ENCODE measurements around the gene WNT2.
"Not testable (repeated sequence)": the region's sequence is repeated elsewhere in the genome, so short reads cannot be mapped to it uniquely, and the experiment has no call there.

Gene WNT2

DNA sequence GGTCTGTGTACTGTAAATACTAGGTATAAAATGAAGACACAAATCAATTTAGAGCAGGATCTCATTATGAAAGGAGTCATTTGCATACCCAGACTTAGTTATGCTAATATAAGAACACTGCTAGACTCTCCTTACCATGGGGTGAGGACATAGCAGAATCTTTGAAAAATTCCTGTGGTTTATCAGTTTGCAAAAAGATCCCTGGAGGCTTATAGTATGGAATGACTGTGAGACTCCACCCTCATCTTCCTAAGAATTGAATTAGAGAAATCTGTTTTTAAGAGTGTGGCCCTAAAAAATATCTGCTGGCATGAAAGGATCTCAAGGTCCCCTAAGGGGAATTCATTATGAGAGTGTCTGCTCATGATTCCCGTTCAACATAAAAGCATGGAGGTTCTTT is 63.2 kb downstream of the WNT2 start:
- DNase-seq, result no peak

GRCh38 chr7:117251687-117252086 is 71.2 kb downstream of the WNT2 start:
- DNase-seq, result no peak

DNA sequence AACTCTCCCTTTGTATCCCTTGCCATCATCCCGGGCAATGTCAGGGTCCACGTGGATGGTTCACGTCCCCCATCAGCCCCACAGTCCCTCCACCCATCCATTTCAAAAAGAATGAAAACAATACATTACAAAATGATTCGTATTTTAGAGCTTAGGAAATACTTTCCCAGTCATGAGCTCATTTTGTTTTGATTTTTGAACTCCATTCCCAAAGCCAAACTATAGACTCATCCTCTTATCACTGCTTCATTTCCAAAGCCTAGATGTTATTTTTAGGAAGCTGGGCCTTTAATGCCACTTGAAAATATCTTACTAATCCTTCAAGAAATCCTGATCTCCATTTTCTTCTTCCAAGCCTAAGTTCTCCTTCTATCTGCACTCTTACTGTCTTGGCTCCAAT is 72.1 kb downstream of the WNT2 start:
- DNase-seq, result no peak

DNA sequence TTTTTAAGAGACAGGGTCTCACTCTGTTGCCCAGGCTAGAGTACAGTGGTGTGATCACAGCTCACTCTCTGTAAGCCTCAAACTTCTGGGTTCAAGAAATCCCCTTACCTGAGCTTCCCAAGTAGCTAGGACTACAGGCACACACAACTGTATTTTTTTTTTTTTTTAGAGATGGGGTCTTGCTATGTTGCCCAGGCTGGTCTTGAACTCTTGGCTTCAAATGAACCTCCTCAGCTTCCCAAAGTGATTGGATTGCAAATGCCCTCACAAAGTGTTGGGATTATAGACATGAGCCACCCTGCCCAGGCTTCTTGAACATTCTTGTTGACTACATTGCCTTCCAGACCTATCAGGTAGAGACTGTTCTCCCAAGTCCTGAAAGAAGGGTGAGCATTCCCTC is 72.6 kb downstream of the WNT2 start:
- no peak for DNase-seq

- no peak for DNase-seq
Observed at GRCh38 chr7:117249696-117250095, 73.2 kb downstream of the WNT2 start.

DNA sequence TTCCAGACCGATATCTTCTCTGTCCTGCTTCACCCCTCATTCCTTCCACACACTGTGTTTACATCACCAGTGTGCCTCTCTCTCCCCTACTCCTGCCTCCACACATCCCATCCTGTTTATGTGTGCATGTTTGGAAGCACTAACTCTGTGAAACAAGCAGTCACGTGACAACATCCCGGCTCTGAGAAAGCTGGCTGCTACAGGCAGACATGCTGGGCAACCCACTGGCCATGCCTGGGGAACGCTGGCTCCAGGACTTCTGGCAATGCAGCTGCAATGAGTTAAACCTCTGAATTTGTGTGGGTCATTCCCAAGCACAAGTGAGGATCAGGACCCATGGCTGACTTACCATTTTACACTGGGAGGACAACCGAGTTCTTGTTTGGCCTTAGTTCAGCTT is 74.0 kb downstream of the WNT2 start:
- DNase-seq, result no peak

- DNase-seq, result no peak
Observed at GRCh38 chr7:117247809-117248208, 75.0 kb downstream of the WNT2 start.

DNA sequence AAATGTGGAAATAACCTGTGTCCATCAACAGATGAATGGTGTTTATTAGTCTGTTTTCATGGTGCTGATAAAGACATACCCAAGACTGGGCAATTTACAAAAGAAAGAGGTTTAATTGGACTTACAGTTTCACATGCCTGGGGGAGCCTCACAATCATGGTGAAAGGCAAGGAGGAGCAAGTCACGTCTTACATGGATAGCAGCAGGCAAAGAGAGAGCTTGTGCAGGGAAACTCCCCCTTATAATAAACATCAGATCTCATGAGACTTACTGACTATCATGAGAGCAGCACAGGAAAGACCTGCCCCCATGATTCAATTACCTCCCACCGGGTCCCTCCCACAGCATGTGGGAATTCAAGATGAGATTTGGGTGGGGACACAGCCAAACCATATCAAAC is 77.2 kb downstream of the WNT2 start:
- DNase-seq, result not testable (repeated sequence)

DNA sequence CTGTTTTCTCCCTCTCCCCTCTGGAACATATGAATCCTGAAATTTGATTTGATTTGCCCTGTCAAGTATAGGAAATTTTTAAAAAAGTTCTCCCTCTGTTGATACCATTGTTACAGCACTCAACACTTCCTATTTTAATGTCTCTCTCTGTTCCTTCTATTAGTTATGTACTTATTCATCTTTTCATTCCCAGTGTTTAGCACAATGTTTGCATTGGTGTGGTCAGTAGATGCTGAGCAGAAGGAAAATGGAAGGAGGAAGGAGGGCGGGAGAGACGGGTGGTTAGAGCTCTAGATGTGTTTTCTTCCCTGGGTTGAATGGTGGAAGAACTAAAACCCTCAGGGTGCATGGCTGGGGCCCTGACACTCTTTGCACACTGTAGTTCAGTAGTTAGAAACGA is 79.5 kb downstream of the WNT2 start:
- DNase-seq, result no peak

- DNase-seq, result no peak
Observed at GRCh38 chr7:117241088-117241487, 81.8 kb downstream of the WNT2 start.

DNA sequence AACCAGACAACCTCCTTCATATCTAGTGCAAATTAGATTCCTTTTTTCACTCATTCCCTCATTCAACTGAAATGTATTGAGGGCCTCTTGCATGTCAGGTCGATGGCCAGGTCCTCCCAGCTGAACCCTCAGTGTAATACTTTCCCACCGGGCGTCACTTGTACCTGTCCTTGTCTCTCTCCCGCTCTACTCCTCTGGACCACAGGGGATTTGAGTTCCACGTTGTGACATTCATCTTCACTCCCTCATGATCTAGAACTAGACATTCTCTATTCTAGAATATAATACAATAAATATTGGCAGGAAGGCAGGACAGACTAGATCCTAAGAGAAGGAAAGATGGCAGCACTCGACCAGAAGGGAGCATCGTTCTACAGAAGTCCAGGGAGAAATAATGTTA is 83.9 kb downstream of the WNT2 start:
- no peak for DNase-seq

- no peak for DNase-seq
Observed at GRCh38 chr7:117238472-117238871, 84.4 kb downstream of the WNT2 start.

DNA sequence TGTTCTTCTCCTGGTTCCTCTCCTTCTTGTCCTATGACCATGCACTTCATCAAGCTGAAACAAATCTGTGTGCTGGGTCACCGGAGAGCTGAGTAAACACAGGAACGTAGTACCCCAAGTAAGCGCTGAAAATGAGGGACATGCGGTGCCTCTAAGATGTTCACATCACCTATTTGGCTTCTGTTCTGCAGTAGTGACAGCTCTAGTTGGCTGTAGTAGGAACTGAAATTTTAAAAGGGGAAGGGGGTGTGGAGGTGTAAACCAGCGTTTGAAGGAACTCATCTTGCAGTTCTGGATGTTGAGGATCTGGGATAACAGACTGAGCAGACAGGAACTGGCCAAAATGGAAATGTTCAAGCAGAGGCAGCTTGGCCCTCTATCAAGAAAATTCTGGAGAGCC is 85.2 kb downstream of the WNT2 start:
- no peak for DNase-seq

- no peak for DNase-seq
Observed at GRCh38 chr7:117231047-117231359, 91.9 kb downstream of the WNT2 start.

DNA sequence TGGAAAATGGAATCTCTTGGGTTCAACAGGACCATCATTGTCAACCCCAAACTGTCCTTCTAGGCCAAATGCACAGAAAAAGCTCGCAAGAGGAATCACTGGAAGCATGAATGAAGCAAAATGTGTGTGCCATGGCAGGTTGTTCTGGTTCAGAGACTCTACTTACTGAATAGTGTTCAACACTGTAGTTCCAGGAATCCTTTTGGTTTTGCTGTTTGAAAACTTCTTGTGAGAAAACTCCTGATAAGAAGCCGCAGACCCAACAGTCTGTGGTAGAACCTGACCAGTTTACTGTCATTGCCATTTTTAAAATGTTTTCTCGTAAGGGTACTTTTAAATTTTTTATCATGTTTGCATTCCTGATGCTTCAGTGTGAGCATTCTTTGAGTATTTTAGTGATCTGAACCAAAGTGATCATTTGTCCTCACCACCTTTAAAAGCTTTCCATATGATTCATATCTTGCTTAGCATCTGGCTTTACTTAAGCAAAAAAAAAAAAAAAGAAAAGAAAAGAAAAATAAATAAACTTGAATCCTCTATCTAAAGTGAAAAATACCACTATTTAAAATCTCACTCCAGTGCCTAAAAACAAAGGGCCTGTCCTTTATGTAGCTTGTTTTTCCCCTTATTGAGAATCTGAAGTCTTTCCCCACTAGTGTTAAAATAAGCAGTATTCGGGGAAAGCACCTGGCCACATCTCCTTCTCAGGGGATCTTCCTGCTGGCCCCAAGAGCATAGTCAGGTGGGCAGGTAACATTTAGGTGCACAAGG is 92.4 kb downstream of the WNT2 start:
- DNase-seq, result no peak

DNA sequence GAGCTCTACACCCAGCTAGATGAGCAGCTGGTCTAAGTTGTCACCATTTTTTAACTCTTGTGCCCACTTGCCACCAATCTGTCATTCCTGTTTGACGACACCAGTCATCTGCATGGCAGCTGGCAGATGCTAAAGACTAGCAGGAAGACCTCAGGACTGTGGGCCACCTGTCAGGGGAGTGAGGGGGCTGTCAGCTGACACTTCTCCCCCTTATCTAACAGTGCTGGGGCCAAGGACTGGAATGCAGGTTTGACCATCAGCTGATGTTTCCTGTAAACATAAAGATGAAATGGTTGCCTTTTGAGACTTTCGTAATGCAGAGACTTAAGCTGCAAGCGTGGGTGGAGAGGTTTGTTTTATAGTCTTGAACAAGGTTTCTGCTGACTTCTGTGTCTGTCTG is 93.5 kb downstream of the WNT2 start:
- no peak for DNase-seq

DNA sequence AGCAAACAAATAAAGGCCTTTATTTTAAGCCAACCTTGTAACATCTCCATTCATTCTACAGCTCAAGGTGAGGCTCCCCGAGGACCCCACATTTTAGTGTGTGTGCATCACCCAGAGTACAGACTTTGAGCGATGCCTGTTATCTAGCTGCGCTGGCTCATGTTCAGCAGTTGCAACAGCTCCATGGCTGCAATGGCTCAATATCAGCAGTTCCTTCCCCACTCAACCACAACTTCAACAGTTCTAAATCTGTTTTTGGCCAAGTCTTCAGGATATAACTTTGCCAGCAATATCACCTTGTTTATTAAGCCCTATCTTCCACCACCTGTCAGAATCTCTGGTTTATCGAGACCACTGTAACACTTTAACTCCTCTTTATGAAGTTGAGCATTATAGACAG is 95.8 kb downstream of the WNT2 start:
- no peak for DNase-seq

- no peak for DNase-seq
Observed at GRCh38 chr7:117225536-117225935, 97.3 kb downstream of the WNT2 start.

All from SIG-M5 (cell line).